Spinal cord (tissue), 10 donors: ENCODE results near the gene MTAP. TPM values are rescaled to one million over a fixed set of nuclear protein-coding genes. Genes with fewer than 3 reads are reported as not detected.
A peak's percentile ranks its signal among the peaks of the same experiment; 100 is the strongest.

Experiments used
- DNase-seq, 6 donors: peaks; one replicate each; pipeline versions ENCODE4 v3.0.0 to v3.0.0-alpha.2; 2013 to 2015; ENCODE audit warnings: low spot score in 6 of 6, low read depth in 4 of 6
- H3K27ac ChIP-seq: one replicate; pipeline ENCODE4 v1.5.1; 2013; ENCODE audit warnings: low read depth, low read length, control low read depth
- H3K27me3 ChIP-seq: one replicate; pipeline ENCODE4 v1.6.1; 2013; ENCODE audit warnings: low read length; ENCODE audit not compliant: control insufficient read depth, insufficient read depth
- H3K36me3 ChIP-seq: one replicate; pipeline ENCODE4 v1.6.1; 2013; ENCODE audit warnings: low read length; ENCODE audit not compliant: control insufficient read depth, insufficient read depth
- H3K4me1 ChIP-seq: one replicate; pipeline ENCODE4 v1.6.1; 2013; ENCODE audit warnings: low read length; ENCODE audit not compliant: control insufficient read depth, insufficient read depth
- H3K4me3 ChIP-seq: one replicate; pipeline ENCODE4 v1.5.1; 2013; ENCODE audit warnings: low read depth, low read length, control low read depth
- H3K9me3 ChIP-seq: one replicate; pipeline ENCODE4 v1.6.1; 2013; ENCODE audit warnings: low read length; ENCODE audit not compliant: control insufficient read depth, insufficient read depth
- WGBS: methylation state at CpG from one replicate; pipeline ENCODE4 v1.1.5; 2013; ENCODE audit warnings: missing lambda C conversion rate; ENCODE audit not compliant: insufficient coverage; 5-methylcytosine and 5-hydroxymethylcytosine counted together
- polyA plus RNA-seq, 2 donors: library from polyadenylated mRNA; unstranded; fragments of 120-200 nt; gene quantifications; one replicate each; pipeline ENCODE4 v1.2.1, GENCODE V29; 2013; ENCODE audit not compliant: insufficient read length in 2 of 2
- total RNA-seq, 2 donors: library from RNA; depleted of rRNA in 1 of 2; stranded (reverse); fragments of 120-200 nt in 1 of 2; fragments of >200 nt in 1 of 2; gene quantifications; one replicate each; pipeline versions ENCODE4 v1.2.3 to v1.2.4, GENCODE V29; 2013 to 2014
- donor health status: healthy.

MTAP gene
- total and polyA plus RNA-seq, 4 donors, result 19.8 to 30.0 (median 22.8) TPM

GRCh38 chr9:21836437-21837161 is 34.2 kb downstream of the MTAP start:
- H3K36me3 ChIP-seq, result peaks cover 25% of the 10 kb centered on the region
- H3K27me3 ChIP-seq, result no peaks in the 10 kb centered on the region
- peaks cover 3% of the 10 kb centered on the region for H3K9me3 ChIP-seq
- H3K4me3 ChIP-seq, result no peak overlapping the region
- WGBS, result 85% methylated on average over 5 of the region's 7 CpGs
- H3K4me1 ChIP-seq, result no peaks in the 10 kb centered on the region
- H3K27ac ChIP-seq, result no peak overlapping the region
- no peak for DNase-seq

GRCh38 chr9:21837501-21837900 is 35.1 kb downstream of the MTAP start:
- no peak for DNase-seq
- Histone ChIP-seq H3K27me3 (no peaks in the 10 kb centered on the region), H3K4me1 (no peaks in the 10 kb centered on the region), H3K4me3 (no peak overlapping the region), H3K9me3 (peaks cover 3% of the 10 kb centered on the region), H3K27ac (no peak overlapping the region), H3K36me3 (peaks cover 26% of the 10 kb centered on the region)
- 96% methylated on average over 3 of the region's 6 CpGs for WGBS

- no peak overlapping the region for H3K27ac ChIP-seq
- WGBS, result 90% methylated on average over 2 of the region's 2 CpGs
- peaks cover 6% of the 10 kb centered on the region for H3K9me3 ChIP-seq
Observed at GRCh38 chr9:21840647-21841046, 38.2 kb downstream of the MTAP start.

GRCh38 chr9:21841133-21841532 is 38.7 kb downstream of the MTAP start:
- Histone ChIP-seq H3K36me3 (peaks cover 20% of the 10 kb centered on the region), H3K27me3 (no peaks in the 10 kb centered on the region), H3K4me1 (no peaks in the 10 kb centered on the region), H3K4me3 (no peak overlapping the region), H3K27ac (no peak overlapping the region), H3K9me3 (peaks cover 10% of the 10 kb centered on the region)
- no peak for DNase-seq
- 91% methylated on average over 1 of the region's 1 CpG for WGBS

More at GRCh38 chr9:21840647-21841046, 38.2 kb downstream of the MTAP start:
- peaks cover 20% of the 10 kb centered on the region for H3K36me3 ChIP-seq
- no peak overlapping the region for H3K4me3 ChIP-seq
- H3K4me1 ChIP-seq, result no peaks in the 10 kb centered on the region
- no peak for DNase-seq
- no peaks in the 10 kb centered on the region for H3K27me3 ChIP-seq

DNA sequence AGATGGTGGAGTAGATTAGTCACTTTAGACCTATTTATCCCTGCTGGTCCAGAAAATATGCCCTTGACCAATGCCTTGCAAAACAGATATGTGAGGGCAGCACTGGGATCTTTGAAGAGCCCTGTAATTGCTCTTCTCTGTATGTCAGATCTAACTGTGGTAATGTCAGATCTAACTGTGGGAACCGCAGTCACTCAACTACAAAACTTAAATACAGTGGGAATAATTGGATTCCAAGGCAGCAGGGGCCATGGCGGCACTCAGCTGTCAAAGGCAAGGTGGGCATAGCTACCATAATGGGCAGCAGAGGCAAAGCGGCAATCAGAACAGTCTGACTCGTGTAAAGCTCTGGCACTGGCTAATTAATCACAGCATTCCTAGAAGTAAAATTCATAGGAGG is 46.2 kb downstream of the MTAP start:
- Histone ChIP-seq H3K4me1 (no peaks in the 10 kb centered on the region), H3K9me3 (peaks cover 12% of the 10 kb centered on the region), H3K4me3 (no peak overlapping the region), H3K36me3 (no peaks in the 10 kb centered on the region), H3K27ac (no peak overlapping the region), H3K27me3 (no peaks in the 10 kb centered on the region)
- DNase-seq, result no peak
- 95% methylated on average over 3 of the region's 4 CpGs for whole genome bisulfite sequencing

DNA sequence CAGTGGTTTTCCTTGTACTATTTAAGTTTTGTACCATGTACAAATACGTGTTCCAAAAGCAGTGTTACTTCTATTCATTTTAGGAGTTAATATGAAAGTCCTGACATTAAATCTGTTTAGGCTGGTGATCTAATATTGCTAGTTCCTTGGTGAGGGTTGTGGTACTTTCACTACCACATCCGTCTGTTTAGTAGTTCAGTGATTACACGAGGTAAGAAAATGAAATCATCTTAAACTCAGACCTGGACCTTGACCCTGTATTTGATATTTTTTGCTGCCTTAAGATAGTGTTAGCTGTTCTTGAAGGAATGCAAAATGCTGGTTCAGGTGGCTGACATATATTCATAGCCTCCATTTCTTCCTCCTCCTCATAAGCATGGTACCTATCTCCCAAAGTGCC is 50.3 kb downstream of the MTAP start:
- Histone ChIP-seq H3K27me3 (no peaks in the 10 kb centered on the region), H3K27ac (no peak overlapping the region), H3K36me3 (no peaks in the 10 kb centered on the region), H3K4me1 (no peaks in the 10 kb centered on the region), H3K9me3 (peaks cover 5% of the 10 kb centered on the region), H3K4me3 (no peak overlapping the region)
- DNase-seq, result no peak
- WGBS, result no CpG with 5 or more reads among the region's 3 CpGs

DNA sequence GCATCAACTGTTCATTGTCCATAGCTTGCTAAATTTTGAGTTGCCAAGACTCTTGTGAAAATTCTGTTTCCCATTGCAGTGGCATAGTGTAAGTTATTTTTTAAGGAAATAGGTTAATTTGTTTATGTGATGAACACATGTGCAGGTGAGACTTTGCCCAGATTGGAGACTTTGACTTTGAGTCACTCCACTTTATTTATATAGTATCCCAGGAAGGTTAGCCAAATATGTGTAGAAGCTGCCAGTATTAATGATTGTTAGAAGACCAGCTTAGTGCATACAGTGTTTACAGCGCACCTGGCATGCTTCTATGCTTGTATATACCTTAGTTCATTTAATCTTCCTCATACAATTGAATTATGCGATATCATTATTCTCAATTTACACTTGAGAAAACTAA is 51.0 kb downstream of the MTAP start:
- H3K27me3 ChIP-seq, result no peaks in the 10 kb centered on the region
- no peak for DNase-seq
- peaks cover 5% of the 10 kb centered on the region for H3K9me3 ChIP-seq
- no peak overlapping the region for H3K27ac ChIP-seq
- H3K4me3 ChIP-seq, result no peak overlapping the region
- no peaks in the 10 kb centered on the region for H3K36me3 ChIP-seq
- H3K4me1 ChIP-seq, result no peaks in the 10 kb centered on the region
- no CpG with 5 or more reads among the region's 2 CpGs for WGBS

- H3K4me1 ChIP-seq, result no peaks in the 10 kb centered on the region
- H3K27me3 ChIP-seq, result no peaks in the 10 kb centered on the region
- no peaks in the 10 kb centered on the region for H3K36me3 ChIP-seq
- peaks cover 2% of the 10 kb centered on the region for H3K9me3 ChIP-seq
- DNase-seq, result no peak
- 80% methylated on average over 1 of the region's 4 CpGs for WGBS
- no peak overlapping the region for H3K27ac ChIP-seq
- H3K4me3 ChIP-seq, result no peak overlapping the region
Observed at GRCh38 chr9:21854119-21854518, 51.7 kb downstream of the MTAP start.

GRCh38 chr9:21854594-21854993 is 52.2 kb downstream of the MTAP start:
- no peak overlapping the region for H3K4me3 ChIP-seq
- H3K4me1 ChIP-seq, result no peaks in the 10 kb centered on the region
- H3K36me3 ChIP-seq, result no peaks in the 10 kb centered on the region
- H3K9me3 ChIP-seq, result peaks cover under 1% of the 10 kb centered on the region
- H3K27ac ChIP-seq, result no peak overlapping the region
- no peaks in the 10 kb centered on the region for H3K27me3 ChIP-seq
- WGBS, result 89% methylated on average over 10 of the region's 11 CpGs
- DNase-seq, result no peak

DNA sequence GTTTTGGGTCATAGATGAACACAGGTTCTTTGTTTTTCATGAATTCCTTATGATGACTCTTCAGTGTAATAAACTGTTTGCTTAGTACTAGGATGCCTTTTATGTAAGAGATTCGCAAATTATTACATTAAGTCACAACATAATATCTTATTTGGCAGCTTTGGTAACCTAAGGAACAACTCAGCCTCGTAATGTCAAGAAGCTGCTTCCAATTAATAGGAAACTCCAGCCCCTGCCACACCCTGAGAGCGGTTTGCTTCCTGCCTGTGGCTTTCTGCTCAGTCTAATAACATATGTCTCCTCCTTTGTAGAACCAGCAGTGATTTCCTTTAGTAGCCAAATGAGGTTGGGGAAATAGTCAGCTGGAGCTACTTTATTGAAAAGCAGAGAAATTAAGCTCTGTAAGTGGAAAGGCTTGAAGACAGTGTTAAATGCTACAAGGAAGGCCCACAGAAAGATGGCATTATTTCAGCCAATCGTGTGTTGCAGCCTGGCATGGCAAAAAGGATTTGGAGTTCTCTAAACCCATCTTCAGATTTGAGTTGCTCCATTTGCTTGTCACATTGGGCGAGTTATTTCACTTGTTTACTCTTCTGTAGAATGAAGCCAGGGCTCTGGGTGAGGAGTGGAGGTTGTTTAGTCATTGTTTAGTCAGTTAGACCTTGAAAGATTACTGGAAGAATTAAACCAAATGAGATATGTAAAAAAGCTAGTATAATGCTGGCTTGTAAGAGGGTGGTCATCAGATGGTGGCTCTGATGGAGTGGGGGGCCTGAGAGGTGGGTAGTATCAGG is 54.1 kb downstream of the MTAP start:
- no peaks in the 10 kb centered on the region for H3K36me3 ChIP-seq
- no peaks in the 10 kb centered on the region for H3K9me3 ChIP-seq
- H3K27ac ChIP-seq, result no peak overlapping the region
- no peak overlapping the region for H3K4me3 ChIP-seq
- no peaks in the 10 kb centered on the region for H3K4me1 ChIP-seq
- no peaks in the 10 kb centered on the region for H3K27me3 ChIP-seq
- DNase-seq, result peak in 1 of 6 donors; percentile 1
- 86% methylated on average over 2 of the region's 5 CpGs for WGBS
